C1 segment of cervical spinal cord (tissue), 14 donors: Measurements from ENCODE around the gene CACNA1B.

Experiments used
- DNase-seq, 14 donors: peaks; one replicate each; lab custom pipeline; 2025; lab: John Stamatoyannopoulos, UW

The CACNA1B gene

DNA sequence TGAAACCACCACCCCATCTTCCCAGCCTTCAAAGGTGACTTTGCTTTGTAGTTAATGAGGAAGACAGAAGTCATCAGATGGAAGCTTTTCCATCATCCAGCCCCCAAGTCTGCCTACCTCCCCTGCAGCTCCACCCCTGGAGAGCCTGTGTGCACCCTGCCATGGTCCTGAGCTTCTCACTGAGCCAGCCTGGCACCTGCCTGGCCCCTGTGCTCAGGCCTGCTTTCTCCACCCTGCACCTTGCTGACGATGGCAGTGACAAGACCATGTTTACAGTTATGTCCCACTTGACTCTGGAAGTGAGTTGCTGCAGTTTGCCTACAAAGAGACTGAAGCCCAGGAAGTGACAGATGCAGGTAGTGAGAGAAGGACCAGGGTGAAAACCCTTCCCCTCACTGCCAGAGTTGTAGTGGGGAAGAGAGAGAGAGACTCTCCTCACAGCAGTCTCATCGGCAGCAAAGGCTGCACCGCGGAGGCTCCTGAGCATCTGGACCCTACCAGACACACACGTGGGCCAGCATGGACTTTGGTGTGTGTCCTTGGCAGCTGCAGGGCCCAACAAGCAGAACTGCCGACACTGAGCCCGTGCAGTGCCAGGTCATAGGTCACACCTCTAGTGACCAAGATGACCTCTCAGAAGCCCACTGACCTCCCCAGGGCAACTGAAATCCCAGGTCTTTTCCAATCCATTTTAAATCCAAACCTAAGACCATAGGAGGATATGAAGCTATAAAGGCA is 107.1 kb downstream of the CACNA1B start:
- no peak for DNase-seq

DNA sequence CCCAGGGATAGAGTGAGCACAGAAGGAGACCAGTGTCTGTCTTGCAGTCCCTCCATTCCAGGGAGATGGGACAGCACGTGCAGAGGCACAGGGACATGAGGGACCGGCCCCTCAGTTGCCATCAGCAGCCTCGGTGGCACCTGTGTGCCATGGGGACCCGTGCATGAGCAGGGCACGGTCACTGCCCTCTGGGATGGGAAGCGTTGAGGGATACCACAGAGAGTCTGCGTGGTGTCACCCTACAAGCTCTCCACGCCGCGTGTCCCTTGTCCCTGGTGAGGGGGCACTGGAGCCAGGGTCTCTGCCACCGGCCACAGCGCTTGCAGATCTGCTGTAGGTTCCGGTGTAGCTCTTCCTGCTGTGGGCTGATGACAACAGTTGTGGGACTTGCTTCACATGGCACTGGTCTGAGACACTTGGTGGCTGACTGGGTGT is 108.1 kb downstream of the CACNA1B start:
- no peak for DNase-seq

DNA sequence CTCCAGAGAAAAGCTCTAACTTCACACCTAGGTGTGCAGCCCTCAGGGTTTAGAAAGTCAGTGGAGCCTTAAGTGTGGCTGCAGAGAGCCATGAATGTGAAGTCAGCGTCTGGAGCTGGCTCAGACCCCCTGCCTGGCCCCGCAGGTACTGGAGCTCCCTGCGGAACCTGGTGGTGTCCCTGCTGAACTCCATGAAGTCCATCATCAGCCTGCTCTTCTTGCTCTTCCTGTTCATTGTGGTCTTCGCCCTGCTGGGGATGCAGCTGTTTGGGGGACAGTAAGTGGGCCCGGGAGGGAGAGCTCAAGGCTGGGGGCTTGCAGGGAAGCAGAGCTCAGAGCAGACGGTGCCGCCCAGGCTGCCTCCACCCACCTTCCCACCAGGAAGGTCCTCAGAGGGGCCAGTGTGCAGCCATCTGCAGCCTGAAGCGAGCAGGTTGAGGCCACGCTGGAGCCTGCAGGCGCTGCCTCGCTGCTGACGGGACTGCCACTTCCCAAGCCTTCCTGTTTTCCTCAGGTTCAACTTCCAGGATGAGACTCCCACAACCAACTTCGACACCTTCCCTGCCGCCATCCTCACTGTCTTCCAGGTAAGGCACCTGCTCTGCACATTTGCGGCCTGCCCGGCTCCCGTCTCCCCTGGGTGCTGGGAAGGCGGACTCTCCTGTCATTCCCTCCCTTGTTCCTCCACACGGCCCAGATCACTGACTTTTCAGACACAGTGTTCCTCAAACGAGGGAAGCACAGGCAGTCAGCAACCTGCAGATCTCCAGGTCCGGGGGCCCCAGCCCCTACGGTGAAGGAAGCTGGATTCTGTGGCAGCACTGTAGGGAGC is 108.9 kb downstream of the CACNA1B start:
- DNase-seq, result no peak

DNA sequence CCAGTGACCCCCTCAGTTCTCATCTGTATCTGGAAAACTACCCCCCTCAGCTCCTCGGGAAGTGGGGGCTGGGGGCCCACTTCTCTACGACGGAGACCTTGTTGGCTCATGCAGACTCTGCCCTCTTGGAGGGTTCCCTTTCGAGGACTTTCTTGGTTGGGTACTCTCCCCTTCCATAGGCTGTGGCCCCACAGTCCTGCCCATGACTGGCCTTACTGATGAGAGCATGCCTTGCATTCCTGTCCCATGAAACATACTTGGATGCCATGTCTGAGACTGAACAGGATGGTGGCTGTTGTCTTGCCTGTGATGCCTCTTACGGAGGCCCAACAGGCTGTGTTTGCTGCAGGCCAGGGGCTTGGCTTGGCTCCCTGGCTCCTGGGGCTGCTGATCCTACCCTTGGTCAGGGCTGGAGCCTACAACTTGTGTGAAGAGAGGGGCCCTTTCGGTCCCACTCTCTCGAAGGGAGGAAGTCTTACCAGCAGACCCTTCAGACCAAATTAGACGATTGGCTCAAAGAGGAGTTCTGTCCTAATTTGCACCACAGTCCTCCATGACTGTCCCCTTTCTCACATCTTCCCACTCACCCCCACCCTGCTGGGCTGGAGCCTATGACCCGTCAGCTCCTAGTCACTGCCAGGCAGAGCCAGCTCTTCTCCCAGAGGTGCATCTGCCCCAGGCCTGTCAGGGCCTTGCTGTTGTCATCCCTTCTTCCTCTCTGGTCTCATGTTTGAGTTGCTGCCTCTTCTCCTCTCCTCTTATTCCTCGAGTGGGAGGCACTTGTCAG is 109.9 kb downstream of the CACNA1B start:
- DNase-seq, result no peak

DNA sequence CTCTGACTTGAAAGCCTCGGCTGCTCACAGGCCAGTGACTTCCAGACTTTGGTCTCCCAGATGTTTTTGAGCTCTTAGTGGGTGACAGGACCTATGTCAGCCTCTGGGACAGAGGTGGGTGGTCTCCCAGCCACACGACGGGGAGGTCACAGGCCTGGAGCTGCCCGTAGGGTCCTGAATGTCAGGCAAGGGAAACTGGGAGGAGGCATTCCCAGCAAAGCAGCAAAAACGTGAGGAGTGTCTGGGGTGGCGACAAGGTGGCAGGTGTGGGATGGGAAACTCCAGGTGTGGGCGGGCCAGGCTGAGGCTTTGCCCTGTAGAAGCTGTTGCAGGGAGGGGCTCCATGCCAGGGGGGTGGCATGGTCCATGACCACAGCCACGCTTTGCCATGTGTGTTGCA is 110.5 kb downstream of the CACNA1B start:
- DNase-seq, result no peak

DNA sequence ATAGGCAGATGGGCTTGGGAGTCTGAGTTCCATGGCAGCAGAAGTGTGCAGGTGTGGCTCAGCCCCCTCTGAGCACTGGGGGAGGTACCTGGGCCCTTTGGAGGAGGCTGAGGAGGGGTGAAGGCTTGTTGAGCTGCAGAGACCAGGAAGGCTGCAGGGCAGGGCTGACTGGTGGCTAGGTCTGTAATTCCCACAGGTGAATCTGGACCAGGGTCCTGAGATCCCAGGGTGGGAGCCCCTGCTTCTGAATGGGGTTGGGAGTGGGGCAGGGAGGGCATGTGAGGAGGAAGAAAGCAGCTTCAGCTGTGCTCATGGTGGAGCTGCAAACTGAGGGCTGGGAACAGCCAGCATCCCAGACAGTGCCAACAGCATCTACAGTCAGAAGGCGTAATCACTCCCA is 111.1 kb downstream of the CACNA1B start:
- DNase-seq, result no peak

DNA sequence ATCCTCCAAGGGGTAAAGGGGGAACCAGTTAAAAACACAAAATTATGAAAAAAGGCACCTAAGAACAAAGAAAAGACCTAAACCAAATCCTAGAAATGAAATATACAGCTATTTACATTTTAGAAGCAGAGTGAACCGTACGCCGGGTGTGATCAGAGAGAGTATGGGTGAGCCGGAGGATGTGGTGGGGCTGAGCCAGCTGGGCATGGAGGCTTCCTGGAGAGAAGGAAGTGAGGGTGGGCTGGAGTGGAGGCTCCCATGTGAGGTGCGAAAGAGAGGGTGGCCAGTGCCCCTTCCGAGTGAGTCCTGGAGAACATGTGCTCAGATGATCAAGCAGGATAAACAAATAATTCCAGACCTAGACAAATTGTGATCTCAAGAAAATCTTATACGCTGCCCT is 111.6 kb downstream of the CACNA1B start:
- DNase-seq, result no peak

DNA sequence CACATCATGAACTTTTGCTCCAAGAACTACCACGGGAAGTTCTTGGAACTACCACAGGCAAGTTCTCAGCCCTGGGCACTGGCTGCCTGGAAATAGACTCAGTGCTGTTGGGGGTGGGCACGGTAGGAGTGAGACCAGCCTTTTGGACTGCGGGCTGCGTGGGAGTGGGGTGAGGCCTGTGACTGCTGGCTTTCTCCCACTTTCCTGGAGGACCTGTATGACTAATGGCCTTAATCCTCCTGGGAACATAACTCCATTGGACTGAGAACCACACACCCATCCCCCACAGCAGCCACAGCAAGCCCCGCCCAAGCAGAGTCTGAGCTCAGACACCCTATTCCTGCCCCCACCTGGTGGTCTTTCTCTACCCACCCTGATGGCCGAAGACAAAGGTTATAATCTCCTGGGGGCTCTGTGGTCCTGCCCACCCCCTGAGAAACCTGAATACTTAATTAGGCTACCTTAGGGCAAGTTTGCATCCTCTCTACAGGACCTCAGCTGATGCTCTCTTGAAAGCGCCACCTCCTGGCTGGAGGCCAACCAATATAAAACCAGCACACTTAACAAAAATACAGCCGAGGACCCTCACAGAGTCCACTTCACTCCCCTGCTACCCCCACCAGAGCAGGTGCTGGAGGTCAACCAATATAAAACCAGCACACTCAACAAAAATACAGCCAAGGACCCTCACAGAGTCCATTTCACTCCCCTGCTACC is 112.6 kb downstream of the CACNA1B start:
- no peak for DNase-seq

DNA sequence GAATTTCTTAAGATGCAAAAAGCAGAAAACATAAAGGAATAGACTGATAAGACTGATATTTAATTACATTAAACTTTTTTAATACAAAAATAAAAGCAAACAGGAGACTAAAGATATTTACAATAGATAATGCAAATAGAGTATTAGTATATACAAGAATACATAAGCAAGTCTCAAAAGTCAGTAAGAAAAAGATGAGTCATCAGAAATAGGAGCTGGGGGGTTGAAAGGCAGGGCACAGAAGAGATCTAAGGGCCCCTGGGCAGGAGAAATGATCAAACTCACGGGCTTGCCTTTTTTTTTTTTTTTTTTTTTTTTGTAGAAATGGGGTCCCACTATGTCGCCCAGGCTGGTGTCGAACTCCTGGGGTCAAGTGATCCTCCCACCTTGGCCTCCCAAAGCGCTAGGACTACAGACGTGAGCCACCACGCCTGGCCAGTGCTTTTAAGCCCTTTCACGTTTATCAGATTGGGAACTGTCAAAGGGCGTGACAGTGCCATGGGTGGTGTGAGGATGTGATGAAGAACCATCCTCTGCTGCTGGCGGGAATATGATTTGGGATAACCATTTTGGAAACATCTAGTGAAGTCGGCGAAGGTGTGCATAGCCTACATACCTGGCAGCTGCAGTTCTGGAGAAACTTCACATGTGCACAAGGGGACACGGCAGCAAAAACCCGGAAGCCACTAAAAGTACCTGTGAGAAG is 126.1 kb downstream of the CACNA1B start:
- DNase-seq, result no peak

DNA sequence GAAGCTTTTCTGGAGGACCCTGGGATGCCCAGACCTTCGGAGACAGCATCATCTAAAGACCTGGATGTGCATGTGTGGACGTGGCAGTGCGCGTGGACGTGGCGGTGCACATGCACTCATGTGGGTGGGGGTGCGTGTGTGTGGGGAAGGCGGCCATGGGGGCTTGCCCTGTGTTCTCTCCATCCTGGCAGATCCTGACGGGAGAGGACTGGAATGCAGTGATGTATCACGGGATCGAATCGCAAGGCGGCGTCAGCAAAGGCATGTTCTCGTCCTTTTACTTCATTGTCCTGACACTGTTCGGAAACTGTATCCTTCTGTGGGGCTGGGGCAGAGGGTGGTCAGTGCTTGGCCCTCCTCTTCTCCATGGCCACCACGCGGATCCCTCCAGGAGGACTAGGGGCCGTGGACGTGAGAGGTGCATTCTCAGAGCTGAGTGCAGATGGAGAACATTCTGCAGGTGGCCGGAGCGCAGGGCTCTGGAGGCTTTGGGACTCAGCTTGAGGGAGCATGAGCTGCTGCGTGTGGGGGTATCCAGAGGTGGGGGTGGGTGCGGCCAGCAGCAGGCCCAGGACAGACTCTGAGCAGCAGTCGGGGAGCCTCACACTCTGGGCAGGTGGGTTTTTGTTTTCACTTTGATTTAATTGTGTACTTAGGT is 129.1 kb downstream of the CACNA1B start:
- DNase-seq, result no peak

DNA sequence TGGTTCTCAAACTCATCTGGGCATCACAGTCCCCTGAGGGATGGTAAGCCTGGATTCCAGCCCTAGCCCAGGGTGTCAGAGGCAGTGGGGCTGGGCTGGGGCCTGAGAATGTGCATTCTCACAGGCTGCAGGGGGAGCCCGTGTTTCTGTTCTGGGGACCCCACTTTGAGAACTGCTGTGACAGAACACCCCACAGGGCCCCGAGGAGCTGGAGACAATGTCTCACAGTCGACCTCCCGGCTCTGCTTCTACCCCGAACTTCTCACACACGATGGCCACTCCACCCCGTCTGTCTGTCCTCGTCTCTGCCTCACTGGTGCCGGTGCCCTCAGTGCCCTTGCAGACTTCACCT is 130.0 kb downstream of the CACNA1B start:
- DNase-seq, result no peak

DNA sequence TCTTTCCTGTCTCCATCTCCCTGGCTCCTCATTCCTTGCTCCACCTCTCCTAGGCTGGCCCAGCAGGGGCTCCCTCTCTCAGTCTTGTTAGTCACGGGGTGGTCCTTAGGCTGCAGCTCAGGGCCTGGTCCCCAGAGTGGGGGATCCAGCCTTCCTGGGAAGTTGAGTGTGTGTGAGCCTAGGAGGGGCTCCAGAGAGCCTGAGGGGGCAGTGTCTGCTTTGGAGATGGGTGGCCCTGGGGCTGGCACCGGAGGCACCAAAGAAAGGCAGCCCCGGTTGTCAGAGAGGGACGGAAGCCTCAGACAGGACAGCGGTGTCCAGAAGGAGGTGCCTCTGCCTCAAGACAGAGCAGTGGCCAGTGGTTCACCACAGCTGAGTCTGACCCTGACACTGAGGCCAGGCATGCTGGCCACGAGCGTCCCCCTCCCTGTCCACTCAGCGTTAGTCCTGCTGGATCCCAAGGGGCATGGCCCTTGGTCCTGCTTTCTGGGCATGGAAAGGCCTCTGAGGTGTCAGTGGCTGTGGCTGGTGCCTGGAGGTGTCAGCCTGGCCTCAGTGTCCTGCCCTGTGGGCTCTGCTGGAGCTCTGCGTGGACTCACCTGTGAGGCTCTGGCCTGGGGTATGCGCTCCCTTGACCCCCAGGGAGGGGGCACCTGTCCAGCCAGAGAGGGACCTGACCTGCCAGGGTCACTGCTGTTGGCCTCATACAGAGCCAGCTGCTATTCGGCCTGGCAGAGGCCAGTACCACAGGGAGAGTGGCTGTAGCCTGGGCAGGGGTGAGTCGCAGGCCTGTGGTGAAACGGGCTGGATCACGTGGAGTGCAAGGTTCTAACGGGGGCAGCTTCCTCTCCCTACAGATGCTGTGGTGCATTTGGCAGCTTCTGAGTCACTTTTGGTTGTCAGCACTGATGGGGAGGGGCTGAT is 130.6 kb downstream of the CACNA1B start:
- no peak for DNase-seq

DNA sequence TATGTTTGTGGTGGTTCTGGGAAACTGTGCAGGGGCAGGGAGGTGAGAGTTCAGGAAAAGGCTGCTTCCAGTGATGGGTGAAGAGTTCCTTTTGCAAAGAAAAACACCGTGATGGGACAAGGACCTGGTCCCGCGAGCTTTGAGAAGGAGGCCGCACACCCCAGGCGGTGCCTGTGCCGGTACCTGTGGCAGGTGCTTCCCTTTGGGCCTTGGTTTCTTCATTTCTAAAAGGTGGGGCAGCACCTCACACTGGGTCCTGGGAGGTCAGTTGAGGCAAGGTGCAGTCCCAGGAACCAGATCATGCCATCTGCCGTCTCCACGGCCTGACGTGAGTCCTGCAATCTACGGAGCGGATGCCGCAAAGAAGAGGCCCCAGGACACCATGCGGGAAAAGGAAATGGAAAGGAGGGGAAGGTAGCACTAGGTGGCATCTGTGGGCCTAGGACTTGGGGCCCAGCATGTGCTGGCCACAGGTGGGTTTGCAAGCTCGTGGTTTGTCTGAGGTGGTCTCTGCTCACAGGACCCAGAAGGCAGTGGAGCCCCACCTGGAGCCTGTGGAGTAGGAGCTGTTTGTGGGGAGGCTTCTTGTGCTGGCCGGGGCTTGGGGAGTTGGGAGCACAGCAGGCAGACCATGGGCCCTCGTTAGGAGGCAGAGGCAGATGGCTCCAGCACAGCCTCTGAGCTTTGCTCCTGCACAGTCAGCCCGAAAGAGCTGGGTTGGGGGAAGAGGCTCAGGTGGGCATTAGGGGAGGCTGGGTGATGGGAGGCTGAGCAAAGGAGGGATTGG is 131.6 kb downstream of the CACNA1B start:
- DNase-seq, result no peak

DNA sequence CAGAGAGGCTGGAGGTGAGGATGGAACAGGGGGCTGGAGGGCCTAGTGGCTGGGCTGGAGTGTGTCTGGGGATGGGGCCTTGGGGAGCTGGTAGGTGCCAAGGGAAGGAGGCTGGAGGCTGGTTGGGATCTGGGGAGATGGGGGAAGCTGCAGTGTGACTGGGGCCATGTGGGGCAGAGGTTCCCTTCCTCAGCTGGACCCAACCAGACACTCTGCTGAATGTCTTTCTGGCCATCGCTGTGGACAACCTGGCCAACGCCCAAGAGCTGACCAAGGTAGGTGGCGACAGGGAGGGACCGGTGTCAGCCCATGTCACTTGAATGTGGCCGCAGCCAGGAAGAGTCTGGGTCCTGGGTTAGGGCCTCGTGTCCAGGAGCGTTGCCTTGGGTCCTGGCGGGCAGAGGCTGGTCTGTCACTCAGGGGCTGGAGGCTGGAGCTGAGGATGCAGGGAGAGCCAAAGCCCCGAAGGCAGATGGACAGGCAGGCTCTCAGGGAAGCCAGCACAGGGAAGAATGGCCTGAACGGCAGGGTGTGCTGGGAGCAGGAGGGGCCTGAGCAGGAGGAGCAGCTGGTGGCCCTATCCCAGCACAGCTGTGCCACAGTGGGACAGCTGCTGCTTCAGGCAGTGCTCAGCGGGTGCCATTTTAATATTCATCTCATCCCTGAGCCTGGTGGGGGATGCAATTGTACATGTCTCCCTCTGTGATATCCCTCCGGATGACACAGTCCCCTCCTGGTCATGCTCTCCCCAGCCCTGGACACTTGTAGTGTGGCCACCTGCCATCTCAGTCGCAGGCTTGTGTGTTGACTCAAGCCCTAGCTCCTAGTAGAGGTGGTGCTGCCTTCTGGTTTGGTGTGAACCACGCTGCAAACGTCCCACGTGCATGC is 132.5 kb downstream of the CACNA1B start:
- no peak for DNase-seq

DNA sequence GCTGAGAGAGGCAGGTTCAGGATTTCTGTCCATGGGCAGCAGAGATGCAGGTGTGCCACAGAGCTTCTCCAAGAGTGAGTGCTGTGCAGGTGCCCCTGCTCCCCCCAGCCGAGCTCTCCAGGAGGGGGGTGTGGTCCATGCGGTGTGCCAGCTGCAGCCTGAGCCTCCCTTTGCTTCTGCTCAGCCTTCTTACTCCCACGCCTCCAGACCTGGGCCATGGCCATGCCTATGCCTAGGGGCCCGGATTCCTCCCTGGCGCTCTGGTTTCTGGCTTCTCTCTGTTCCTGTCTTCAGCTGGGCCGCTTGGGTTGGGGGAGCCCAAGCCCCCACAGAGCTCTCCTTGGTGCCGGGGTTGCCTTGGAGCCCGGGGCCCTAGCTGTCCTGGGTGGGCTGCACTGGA is 133.3 kb downstream of the CACNA1B start:
- DNase-seq, result no peak

DNA sequence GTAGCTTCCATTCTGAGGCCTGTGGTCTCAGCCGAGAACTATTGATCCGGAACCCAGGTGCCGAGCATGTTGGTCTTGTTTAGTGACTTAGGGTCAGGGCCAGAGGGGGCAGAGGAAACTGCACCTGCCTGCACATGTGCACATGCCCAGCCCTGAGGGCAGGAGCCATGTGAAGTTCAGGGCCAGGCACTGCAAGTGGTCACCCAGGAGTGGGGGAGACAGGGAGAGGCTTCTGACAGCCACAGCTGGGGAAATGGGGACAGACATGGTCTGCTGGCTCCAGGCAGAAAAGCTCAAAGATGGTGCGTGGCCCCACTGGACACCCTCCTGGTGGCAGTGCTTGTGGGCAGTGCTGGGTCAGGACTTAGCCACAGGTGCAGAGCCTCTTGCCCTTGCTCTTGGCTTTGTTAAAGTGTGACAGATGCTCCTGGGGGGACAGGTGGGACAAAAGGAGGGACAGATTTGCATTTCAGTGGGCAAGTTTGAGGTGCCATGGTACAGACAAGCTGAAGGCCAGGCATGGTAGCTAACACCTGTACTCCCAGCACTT is 134.4 kb downstream of the CACNA1B start:
- no peak for DNase-seq

DNA sequence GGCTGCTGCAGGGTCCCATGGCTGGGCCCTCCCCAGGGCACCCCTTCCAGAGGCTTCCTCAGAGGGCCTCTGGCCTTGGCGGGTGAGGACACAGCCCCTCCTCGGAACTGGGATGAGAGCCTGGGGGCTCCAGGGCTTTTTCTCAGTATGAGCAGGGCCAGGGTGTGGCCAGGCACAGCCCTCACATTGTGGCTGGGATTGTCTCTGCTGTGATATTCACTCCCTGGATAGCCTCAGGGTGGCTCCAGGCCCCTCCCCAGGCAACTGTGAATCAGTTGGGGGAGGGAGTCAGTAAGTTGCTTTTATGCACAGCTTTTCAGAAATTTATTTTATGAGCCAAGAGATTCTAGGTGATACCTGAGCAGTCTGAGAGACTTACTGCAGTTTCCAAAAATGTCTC is 135.7 kb downstream of the CACNA1B start:
- DNase-seq, result no peak
